SJSA1 (cell line): ENCODE results near the gene GPR55. TPM values are rescaled to one million over a fixed set of nuclear protein-coding genes. Genes with fewer than 3 reads are reported as not detected.

Experiments
- DNase-seq, 2 experiments: peaks; one replicate each; pipeline ENCODE4 v3.0.0-alpha.2; 2015 to 2020; ENCODE audit warnings: low spot score in 2 of 2, low read depth in 1 of 2
- H3K27ac ChIP-seq: fragments of 250-450 bp; sonication (Bioruptor Pico); 2 replicates; pipeline ENCODE4 v1.5.1; 2020; ENCODE audit warnings: mild to moderate bottlenecking, moderate library complexity
- H3K27me3 ChIP-seq: fragments of 250-450 bp; sonication (Bioruptor Pico); replicated peaks from 2 replicates; pipeline ENCODE4 v1.5.1; 2020; ENCODE audit warnings: mild to moderate bottlenecking, moderate library complexity
- H3K36me3 ChIP-seq: fragments of 250-450 bp; sonication (Bioruptor Pico); 2 replicates; pipeline ENCODE4 v1.5.1; 2020; ENCODE audit warnings: mild to moderate bottlenecking
- H3K4me1 ChIP-seq: fragments of 250-450 bp; sonication (Bioruptor Pico); replicated peaks from 2 replicates; pipeline ENCODE4 v1.6.1; 2021; ENCODE audit warnings: mild to moderate bottlenecking
- H3K4me3 ChIP-seq: fragments of 250-450 bp; sonication (Bioruptor Pico); 2 replicates; pipeline ENCODE4 v1.5.1; 2020; ENCODE audit warnings: mild to moderate bottlenecking
- H3K9me3 ChIP-seq: fragments of 250-450 bp; sonication (Bioruptor Pico); replicated peaks from 2 replicates; pipeline ENCODE4 v1.5.1; 2020; ENCODE audit warnings: mild to moderate bottlenecking
- total RNA-seq: library from RNA; depleted of rRNA; stranded (reverse); fragments of >200 nt; shearing (Covaris generic); gene quantifications from 2 replicates; pipeline ENCODE4 v1.2.3, GENCODE V29; 2014; rRNA removed

GPR55 gene
- total RNA-seq, 1 experiment from 2014 or later, result 5.7 TPM

DNA sequence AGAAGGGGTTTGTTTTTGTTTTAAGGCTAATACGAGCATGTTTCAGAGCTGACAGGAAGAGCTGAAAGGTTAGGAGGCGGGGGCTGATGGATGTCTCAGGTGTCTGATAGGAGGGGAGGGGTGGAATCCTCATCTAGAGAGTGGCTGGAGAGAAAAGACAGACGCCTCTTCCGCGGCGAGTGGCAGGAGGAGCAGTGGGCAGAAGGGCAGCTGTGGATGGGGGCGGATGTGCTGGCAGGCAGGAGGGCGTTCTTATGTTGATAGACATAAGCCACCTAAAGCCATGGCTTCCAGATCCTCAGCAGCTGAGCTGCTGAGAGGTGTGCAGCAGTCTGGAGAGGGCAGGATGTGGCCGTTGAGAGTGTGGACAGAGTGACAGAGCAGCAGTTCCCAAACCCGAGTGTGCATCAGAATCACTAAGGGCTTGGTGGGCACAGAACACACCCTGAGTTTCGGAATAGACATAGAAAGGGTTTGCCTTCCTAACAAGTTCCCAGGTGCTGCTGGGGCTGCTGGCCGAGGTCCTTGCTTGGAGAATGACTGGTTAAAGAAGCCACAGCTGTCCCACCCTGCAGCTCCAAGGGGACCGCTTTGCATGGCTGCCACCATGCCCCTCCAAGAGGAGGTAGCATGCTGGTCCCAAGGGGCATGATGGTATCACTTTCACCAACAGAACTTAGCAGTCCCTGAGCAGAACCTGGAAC is 63.3 kb downstream of the GPR55 start:
- H3K4me3 ChIP-seq, result no peak overlapping the region
- peaks cover 4% of the 10 kb centered on the region for H3K9me3 ChIP-seq
- H3K36me3 ChIP-seq, result peaks cover 7% of the 10 kb centered on the region
- peaks cover 12% of the 10 kb centered on the region for H3K4me1 ChIP-seq
- H3K27ac ChIP-seq, result no peak overlapping the region
- DNase-seq, result no peak
- 0 out of 2 replicates have a peak, but pooled peaks cover 8% of the 10 kb centered on the region for H3K27me3 ChIP-seq

Other genes with a start within 250 kb of the GPR55 start
- gene CAB39, start 212.4 kb downstream of the GPR55 start, total RNA-seq, result 106 and 108 TPM in 2 replicates
- 161 and 216 TPM in 2 replicates for gene ITM2C, start 60.3 kb downstream of the GPR55 start, total RNA-seq
- gene SPATA3, start 70.9 kb upstream of the GPR55 start, total RNA-seq, result not detected in 2 replicates
- gene C2orf72, start 112.3 kb upstream of the GPR55 start, total RNA-seq, result 0.41 TPM in 1 of 2 replicates, not detected in the other
- gene PSMD1, start 131.6 kb upstream of the GPR55 start, total RNA-seq, result 158 and 164 TPM in 2 replicates
- 0.21 TPM in 1 of 2 replicates, not detected in the other for gene HTR2B, start 199.8 kb upstream of the GPR55 start, total RNA-seq